IMR-90 (cell line): ENCODE results near the gene ZNF77. TPM values are rescaled to one million over a fixed set of nuclear protein-coding genes. Genes with fewer than 3 reads are reported as not detected.

Experiments used
- ATAC-seq: fragments of 200-7000 bp; cut with Tn5 transposase; 2 replicates; pipeline ENCODE4 v1.9.1; 2020; ENCODE audit warnings: low read depth, mild to moderate bottlenecking, moderate library complexity
- BruUV-seq: library from RNA; stranded (reverse); fragments of 400-500 nt; replicated peaks from 2 replicates; lab custom pipeline; 2021; lab: Mats Ljungman, UMichigan
- CTCF ChIA-PET: fragments of 300-600 bp; formaldehyde crosslinking; extraction: SDS; loops from one replicate; lab custom pipeline; 2021; ENCODE audit warnings: antibody characterized with exemption; lab: Yijun Ruan, JAX
- POLR2A ChIA-PET: fragments of 300-600 bp; sonication (Branson Sonifier 250); formaldehyde crosslinking; loops from one replicate; lab custom pipeline; 2022; ENCODE audit warnings: antibody characterized with exemption; ENCODE audit not compliant: unreplicated experiment; lab: Charles Lee
- DNase-seq: peaks from one replicate; pipeline ENCODE4 v3.0.0; 2013
- H2AFZ ChIP-seq: replicated peaks from 2 replicates; pipeline ENCODE3; 2013; ENCODE audit warnings: low read length, mild to moderate bottlenecking; ENCODE audit not compliant: poor library complexity
- H2AK5ac ChIP-seq: 2 replicates; pipeline ENCODE4 v1.6.1; 2013; ENCODE audit warnings: low read depth, low read length, inconsistent platforms
- H2AK9ac ChIP-seq: replicated peaks from 2 replicates; pipeline ENCODE3; 2013; ENCODE audit warnings: mild to moderate bottlenecking, low read depth, low read length, moderate library complexity; ENCODE audit not compliant: poor library complexity
- H2BK120ac ChIP-seq: 2 replicates; pipeline ENCODE4 v1.6.1; 2013; ENCODE audit warnings: low read depth, low read length, inconsistent platforms
- H2BK15ac ChIP-seq: 3 replicates; pipeline ENCODE4 v1.6.1; 2013; ENCODE audit warnings: low read depth, low read length, inconsistent platforms
- H2BK20ac ChIP-seq: 2 replicates; pipeline ENCODE4 v1.6.1; 2013; ENCODE audit warnings: low read depth, mild to moderate bottlenecking, inconsistent platforms, low read length, moderate library complexity
- H2BK5ac ChIP-seq: 2 replicates; pipeline ENCODE4 v1.6.1; 2013; ENCODE audit warnings: mild to moderate bottlenecking, low read depth, low read length, inconsistent platforms; ENCODE audit not compliant: poor library complexity, severe bottlenecking
- H3K14ac ChIP-seq: replicated peaks from 2 replicates; pipeline ENCODE4 v1.6.1; 2013; ENCODE audit warnings: low read depth, low read length, inconsistent platforms
- H3K18ac ChIP-seq: 2 replicates; pipeline ENCODE4 v1.6.1; 2013; ENCODE audit warnings: low read depth, low read length, control low read depth
- H3K23ac ChIP-seq: 2 replicates; pipeline ENCODE4 v1.6.1; 2013; ENCODE audit warnings: low read depth, low read length, inconsistent platforms
- H3K27ac ChIP-seq: 2 replicates; pipeline ENCODE4 v1.5.1; 2013; ENCODE audit warnings: mild to moderate bottlenecking, control low read depth, low read length; ENCODE audit not compliant: insufficient read depth
- H3K27me3 ChIP-seq: 2 replicates; pipeline ENCODE4 v1.6.1; 2013; ENCODE audit warnings: low read length; ENCODE audit not compliant: control insufficient read depth, insufficient read depth
- H3K36me3 ChIP-seq: 2 replicates; pipeline ENCODE4 v1.6.1; 2013; ENCODE audit warnings: low read length, mixed read lengths; ENCODE audit not compliant: control insufficient read depth, insufficient read depth
- H3K4ac ChIP-seq: 2 replicates; pipeline ENCODE4 v1.6.1; 2013; ENCODE audit warnings: low read depth, low read length, inconsistent platforms
- H3K4me1 ChIP-seq: 2 replicates; pipeline ENCODE4 v1.6.1; 2013; ENCODE audit warnings: low read length, mixed read lengths; ENCODE audit not compliant: control insufficient read depth, insufficient read depth
- H3K4me2 ChIP-seq: 2 replicates; pipeline ENCODE4 v1.6.1; 2013; ENCODE audit warnings: low read depth, mild to moderate bottlenecking, control low read depth, low read length, moderate library complexity
- H3K4me3 ChIP-seq: 2 replicates; pipeline ENCODE4 v1.5.1; 2013; ENCODE audit warnings: low read depth, mild to moderate bottlenecking, control low read depth, low read length, moderate library complexity; ENCODE audit not compliant: insufficient read depth
- H3K56ac ChIP-seq: 2 replicates; pipeline ENCODE4 v1.6.1; 2013; ENCODE audit warnings: low read length, inconsistent platforms; ENCODE audit not compliant: insufficient read depth; ENCODE audit errors: extremely low read depth
- H3K79me1 ChIP-seq, 2 experiments: 2 replicates each; pipeline ENCODE4 v1.6.1; 2013; ENCODE audit warnings: low read length in 2 of 2, inconsistent platforms in 1 of 2, low read depth in 1 of 2
- H3K9ac ChIP-seq: 2 replicates; pipeline ENCODE4 v1.6.1; 2013; ENCODE audit warnings: low read depth, low read length, control low read depth
- H3K9me1 ChIP-seq: 2 replicates; pipeline ENCODE4 v1.6.1; 2013; ENCODE audit warnings: low read length, inconsistent platforms; ENCODE audit not compliant: insufficient read depth
- H3K9me3 ChIP-seq: 2 replicates; pipeline ENCODE4 v1.6.1; 2013; ENCODE audit warnings: low read length; ENCODE audit not compliant: control insufficient read depth, insufficient read depth
- H4K20me1 ChIP-seq: 2 replicates; pipeline ENCODE4 v1.6.1; 2013; ENCODE audit warnings: low read length, inconsistent platforms; ENCODE audit not compliant: insufficient read depth
- H4K5ac ChIP-seq: 2 replicates; pipeline ENCODE4 v1.6.1; 2013; ENCODE audit warnings: mild to moderate bottlenecking, low read depth, low read length, control low read depth
- H4K8ac ChIP-seq, 2 experiments: 2 replicates each; pipeline ENCODE4 v1.6.1; 2013; ENCODE audit warnings: low read depth in 2 of 2, low read length in 2 of 2, control low read depth in 1 of 2, inconsistent platforms in 1 of 2
- H4K91ac ChIP-seq: 2 replicates; pipeline ENCODE4 v1.6.1; 2013; ENCODE audit warnings: low read depth, low read length, inconsistent platforms; ENCODE audit not compliant: insufficient read depth
- CTCF ChIP-seq: conservative IDR thresholded peaks from 2 replicates; pipeline ENCODE4 v1.5.1; 2012; ENCODE audit warnings: mild to moderate bottlenecking, low read depth, low read length, improper control_type of control experiment
- RCOR1 ChIP-seq: IDR thresholded peaks from 2 replicates; pipeline ENCODE4 v1.6.1; 2012; ENCODE audit warnings: mild to moderate bottlenecking, low read length, improper control_type of control experiment; ENCODE audit not compliant: insufficient replicate concordance
- WGBS, 2 experiments: methylation state at CpG; one replicate each; pipeline versions ENCODE4 v1.1.5 to v1.1.7; 2013; ENCODE audit warnings: missing lambda C conversion rate in 2 of 2; ENCODE audit not compliant: insufficient read length in 1 of 2; ENCODE audit errors: extremely low coverage in 2 of 2; 5-methylcytosine and 5-hydroxymethylcytosine counted together
- dilution Hi-C: fragments of 300-500 bp; cut with HindIII; formaldehyde crosslinking; loops from one replicate; pipeline ENCODE4 v1.14.3; 2018; ENCODE audit warnings: low sequenced_read_pairs; ENCODE audit not compliant: unreplicated experiment
- in situ Hi-C: fragments of 300-500 bp; cut with MboI; formaldehyde crosslinking; loops from 3 replicates; pipeline ENCODE4 v1.14.3; 2019; ENCODE audit warnings: low sequenced_read_pairs, inconsistent platforms, mixed read lengths
- intact Hi-C: fragments of 100-400 bp; cut with micrococcal nuclease; formaldehyde crosslinking; loops from 2 replicates; pipeline ENCODE4 v1.10.0; 2022
- polyA plus RNA-seq, 3 experiments: library from polyadenylated mRNA; depleted of rRNA; stranded (reverse); fragments of >200 nt; gene quantifications; 2 replicates each; pipeline ENCODE4 v1.2.3, GENCODE V29; 2012; ENCODE audit warnings: low replicate concordance in 1 of 3
- total RNA-seq: library from RNA; depleted of rRNA; stranded (reverse); fragments of >200 nt; gene quantifications from 2 replicates; pipeline ENCODE4 v1.2.3, GENCODE V29; 2012

ZNF77 gene
- total and polyA plus RNA-seq, 2 of the 4 experiments (the other 2 are of a cell fraction): 3.6 to 6.5 TPM

DNA sequence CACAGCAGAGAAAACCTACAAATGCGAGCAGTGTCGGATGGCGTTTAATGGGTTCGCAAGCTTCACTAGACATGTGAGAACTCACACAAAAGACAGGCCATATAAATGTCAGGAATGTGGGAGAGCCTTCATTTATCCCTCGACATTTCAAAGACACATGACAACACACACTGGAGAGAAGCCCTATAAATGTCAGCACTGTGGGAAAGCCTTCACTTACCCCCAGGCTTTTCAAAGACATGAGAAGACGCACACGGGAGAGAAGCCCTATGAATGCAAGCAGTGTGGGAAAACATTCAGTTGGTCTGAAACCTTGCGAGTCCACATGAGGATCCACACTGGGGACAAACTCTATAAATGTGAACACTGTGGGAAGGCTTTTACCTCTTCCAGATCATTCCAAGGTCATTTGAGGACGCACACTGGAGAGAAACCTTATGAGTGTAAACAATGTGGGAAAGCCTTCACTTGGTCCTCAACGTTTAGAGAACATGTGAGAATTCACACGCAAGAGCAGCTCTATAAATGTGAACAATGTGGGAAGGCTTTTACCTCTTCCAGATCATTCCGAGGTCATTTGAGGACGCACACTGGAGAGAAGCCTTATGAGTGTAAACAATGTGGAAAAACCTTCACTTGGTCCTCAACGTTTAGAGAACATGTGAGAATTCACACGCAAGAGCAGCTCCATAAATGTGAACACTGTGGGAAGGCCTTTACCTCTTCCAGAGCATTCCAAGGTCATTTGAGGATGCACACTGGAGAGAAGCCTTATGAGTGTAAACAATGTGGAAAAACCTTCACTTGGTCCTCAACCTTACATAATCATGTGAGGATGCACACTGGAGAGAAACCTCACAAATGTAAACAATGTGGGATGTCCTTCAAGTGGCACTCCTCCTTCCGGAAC is 27.2 kb downstream of the ZNF77 start:
- Histone ChIP-seq H4K20me1 (no peaks in the 10 kb centered on the region), H3K14ac (no peak overlapping the region), H2BK120ac (no peak overlapping the region), H3K79me1 (peaks cover 0 to 5% of the 10 kb centered on the region in 2 experiments; a peak in 1 of 4 replicates), H3K4me1 (no peaks in the 10 kb centered on the region), H2BK15ac (no peak overlapping the region), H3K4me2 (no peak overlapping the region), H3K9me3 (peaks cover 17% of the 10 kb centered on the region), H3K23ac (no peak overlapping the region), H4K8ac (no peak overlapping the region), H3K18ac (no peak overlapping the region), H3K36me3 (peaks cover 14% of the 10 kb centered on the region), H4K5ac (no peak overlapping the region), H2AK5ac (no peak overlapping the region), H3K9me1 (no peaks in the 10 kb centered on the region), H3K56ac (no peak overlapping the region), H2AFZ (no peak overlapping the region), H3K4ac (no peak overlapping the region), H2BK20ac (no peak overlapping the region), H3K9ac (no peak overlapping the region), H3K27ac (no peak overlapping the region), H2BK5ac (no peak overlapping the region), H3K27me3 (no peaks in the 10 kb centered on the region), H4K91ac (no peak overlapping the region), H2AK9ac (peak overlapping the region; percentile 31), H3K4me3 (no peak overlapping the region)
- TF ChIP-seq CTCF (no peak), RCOR1 (no peak)
- intact Hi-C loops: no loop called here
- ChIA-PET POLR2A (no interaction called here), CTCF (interaction anchor here (0.7 kb wide), 1 partner anchor 371 kb away, joined by 7 read pairs; no protein-coding TSS in a partner anchor)
- WGBS, 2 experiments: 83% methylated on average over 2 of the region's 16 CpGs; no CpG with 5 or more reads in 1 of the 2 experiments
- no peak for DNase-seq
- ATAC-seq: no peak
- dilution Hi-C loops: no loop called here
- no TSS peak for BruUV-seq
- in situ Hi-C loops: no loop called here
